AG09319 (cell line): ENCODE measurements around the gene RBKS.
"Not testable (repeated sequence)": the region's sequence is repeated elsewhere in the genome, so short reads cannot be mapped to it uniquely, and the experiment has no call there.

Source experiments
- DNase-seq: peaks from one replicate; pipeline ENCODE4 v3.0.0-alpha.2; 2010; ENCODE audit warnings: low read depth; ENCODE audit errors: extremely low read depth
- TF ChIP-seq, protein P1 (sequence below): IDR thresholded peaks from 2 replicates; pipeline ENCODE4 v1.5.1; 2011; ENCODE audit warnings: low read depth, mild to moderate bottlenecking, inconsistent platforms, low read length, moderate library complexity

RBKS gene

DNA sequence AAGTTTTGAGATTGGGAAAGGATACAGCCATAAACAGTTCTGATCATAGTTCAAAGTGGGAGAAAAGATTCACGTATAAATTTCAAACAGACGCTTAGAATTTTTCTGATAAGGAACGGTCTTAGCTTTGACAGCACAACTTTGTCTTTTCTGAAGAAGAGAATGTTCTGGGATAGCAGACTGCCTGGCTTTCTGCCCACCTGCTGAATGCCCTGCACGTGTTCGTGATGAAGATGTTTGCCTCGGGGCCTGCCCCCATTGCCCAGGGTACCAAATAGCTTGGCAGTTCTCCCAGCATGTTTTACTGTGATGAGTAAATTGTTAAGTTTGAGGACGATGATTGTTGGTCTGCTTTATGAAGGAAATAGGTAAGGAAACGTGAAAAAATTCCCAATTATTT, 114.1 kb downstream of the RBKS start:
- TF ChIP-seq, protein P1, sequence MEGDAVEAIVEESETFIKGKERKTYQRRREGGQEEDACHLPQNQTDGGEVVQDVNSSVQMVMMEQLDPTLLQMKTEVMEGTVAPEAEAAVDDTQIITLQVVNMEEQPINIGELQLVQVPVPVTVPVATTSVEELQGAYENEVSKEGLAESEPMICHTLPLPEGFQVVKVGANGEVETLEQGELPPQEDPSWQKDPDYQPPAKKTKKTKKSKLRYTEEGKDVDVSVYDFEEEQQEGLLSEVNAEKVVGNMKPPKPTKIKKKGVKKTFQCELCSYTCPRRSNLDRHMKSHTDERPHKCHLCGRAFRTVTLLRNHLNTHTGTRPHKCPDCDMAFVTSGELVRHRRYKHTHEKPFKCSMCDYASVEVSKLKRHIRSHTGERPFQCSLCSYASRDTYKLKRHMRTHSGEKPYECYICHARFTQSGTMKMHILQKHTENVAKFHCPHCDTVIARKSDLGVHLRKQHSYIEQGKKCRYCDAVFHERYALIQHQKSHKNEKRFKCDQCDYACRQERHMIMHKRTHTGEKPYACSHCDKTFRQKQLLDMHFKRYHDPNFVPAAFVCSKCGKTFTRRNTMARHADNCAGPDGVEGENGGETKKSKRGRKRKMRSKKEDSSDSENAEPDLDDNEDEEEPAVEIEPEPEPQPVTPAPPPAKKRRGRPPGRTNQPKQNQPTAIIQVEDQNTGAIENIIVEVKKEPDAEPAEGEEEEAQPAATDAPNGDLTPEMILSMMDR, result no peak
- DNase-seq, result no peak

DNA sequence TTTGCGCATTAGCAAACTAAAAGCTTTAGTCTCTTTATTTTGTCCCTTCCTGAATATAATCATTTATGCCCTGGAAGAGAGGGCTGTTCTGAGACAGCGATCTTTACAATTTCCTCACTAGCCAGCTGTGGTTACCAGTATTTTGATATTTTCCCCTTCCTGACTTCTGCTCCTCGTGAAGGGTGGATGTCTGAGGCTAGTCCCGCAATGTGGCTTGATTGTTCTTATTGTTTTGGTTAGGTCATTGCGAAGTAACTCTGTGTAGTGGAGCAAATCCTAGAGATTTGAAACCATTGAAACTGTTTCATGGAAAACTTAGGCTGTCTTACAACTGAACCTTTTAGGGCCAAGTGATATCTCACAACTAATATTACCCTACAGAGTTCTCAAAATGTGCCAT, 116.2 kb downstream of the RBKS start:
- no peak for DNase-seq
- TF ChIP-seq, protein P1, result no peak

DNA sequence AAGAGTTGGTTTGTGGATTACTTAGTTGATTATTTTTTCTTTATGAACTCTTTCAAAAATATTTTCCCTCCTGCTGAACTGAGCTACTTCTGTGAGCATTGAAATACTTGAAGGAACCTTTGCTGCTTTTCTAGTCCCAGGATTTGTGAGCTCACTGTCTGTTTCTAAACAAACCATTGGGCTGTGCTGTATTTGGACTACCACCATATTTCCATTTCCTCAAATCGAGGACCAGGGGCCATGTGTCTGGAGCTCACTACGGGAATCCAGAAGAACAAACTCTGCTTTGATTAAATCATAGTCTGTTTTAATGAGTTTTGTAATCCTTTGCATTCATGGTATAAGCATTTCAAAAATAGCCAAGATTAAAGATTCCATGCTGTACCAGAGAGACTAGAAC, 117.4 kb downstream of the RBKS start:
- no peak for DNase-seq
- TF ChIP-seq, protein P1, result no peak

DNA sequence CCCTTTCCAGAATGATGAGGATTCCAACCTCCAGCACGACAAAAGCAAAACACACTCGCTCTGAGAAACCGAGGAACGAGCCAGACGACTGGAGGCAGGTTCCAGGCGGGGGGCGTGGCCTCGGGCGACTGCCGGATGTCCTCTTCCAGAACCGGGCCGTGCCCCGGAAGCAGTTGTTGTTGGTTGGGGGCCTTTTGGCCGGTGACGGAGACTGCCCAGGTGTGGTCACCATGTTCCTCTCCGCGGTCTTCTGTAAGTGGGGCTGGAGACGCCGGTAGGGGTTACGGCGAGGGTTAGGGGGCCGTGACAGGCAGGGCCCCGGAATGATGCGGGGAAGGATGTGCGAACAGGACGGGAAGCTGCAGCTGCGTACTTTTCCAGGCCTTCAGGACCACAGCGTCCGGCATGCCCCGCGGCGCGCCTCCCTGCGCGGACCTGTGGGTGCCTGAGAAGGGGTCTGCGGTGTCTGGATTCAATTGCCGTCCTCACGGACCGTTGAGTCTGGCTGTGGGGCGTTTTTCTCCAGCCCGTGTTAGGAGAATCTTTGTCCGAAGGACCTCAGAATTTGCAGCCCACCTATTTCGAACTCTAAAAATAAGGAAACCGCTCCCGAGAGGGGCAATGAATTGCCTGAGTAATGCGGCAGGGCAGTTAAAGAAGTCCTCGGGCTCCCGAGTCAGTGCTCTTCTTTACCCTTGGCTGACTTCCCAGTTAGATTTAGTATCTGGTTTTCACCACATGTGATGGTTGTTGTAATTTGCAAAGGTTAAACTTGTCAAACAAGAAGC, 118.4 kb downstream of the RBKS start, which contains the start of gene MRPL33:
Gene MRPL33, plus strand, starts transcription at position 172 of the 788 bp plus-strand sequence. Its CDS starts 59 bp downstream, at position 231.
- TF ChIP-seq, protein P1, result no peak
- peak; percentile 65 for DNase-seq

DNA sequence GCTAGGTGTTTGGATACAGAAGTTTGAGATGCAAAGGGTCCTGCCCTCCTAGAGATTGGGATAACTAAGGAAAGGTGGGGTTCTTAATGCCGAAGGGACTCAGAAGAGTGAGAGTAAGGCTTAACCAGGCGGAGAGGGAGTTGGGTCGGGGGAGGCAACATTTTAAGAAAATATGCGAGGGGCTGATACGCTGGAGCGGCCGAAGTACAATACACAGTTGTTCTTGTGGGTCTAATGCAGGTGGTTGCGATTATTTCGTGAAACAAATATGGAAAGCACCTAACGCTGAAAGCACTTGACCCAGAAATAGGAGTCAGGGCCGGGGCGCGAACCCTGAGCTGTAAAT, 119.0 kb downstream of the RBKS start:
- no peak for DNase-seq

DNA sequence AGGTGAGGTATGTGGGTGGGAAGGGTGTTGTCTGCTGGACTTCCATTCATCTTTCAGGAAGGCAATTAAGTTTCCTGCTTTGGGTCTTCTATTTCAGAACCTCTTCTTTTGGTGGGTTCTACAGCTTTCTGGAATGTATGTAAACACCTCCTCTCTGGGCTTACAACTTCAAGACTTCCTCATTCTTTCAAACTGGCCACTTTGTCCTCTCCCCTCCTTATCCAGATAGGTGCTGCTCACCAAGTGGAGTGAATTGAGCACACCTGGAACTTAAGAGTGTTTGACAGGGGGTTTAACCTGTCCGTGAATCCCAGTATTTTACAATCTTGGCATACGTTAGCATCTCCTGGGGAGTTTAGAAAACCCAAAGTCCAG, 123.9 kb downstream of the RBKS start:
- TF ChIP-seq, protein P1, result no peak

More for the DNA sequence above, 119.0 kb downstream of the RBKS start:
- TF ChIP-seq, protein P1, result no peak

DNA sequence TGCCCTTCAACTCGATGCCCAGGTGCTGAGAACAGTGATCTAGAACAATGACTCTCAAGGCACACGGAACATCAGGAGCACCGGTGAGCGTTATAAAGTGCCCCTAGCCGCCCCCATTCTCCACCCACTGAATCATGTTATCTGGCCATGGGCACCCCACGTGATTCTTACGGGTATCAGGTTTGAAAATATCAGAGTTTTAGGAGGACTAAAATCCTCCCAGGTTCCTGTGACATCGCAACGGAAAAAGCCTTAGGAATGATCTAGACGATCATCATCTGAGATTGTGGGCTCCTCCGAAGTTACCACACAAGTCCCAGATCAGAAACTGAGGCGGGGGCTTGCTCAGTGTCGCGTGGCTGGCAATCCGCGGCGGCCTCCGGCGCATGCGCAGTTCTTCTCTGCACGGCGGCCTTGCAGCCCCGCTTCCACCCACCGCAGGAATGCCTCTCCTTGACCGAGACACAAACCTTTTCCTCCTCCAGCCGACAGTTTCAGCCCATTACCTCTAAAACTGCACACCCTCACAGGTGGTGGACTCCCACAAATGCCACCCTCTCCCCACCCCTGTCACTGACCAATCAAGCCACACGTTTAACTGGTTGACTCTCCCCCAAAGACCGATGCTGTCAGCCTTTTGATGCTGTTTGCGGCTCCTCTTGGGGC, 124.4 kb downstream of the RBKS start:
- TF ChIP-seq, protein P1, result no peak
- DNase-seq, result no peak

More for the DNA sequence above, 123.9 kb downstream of the RBKS start:
- DNase-seq, result no peak

DNA sequence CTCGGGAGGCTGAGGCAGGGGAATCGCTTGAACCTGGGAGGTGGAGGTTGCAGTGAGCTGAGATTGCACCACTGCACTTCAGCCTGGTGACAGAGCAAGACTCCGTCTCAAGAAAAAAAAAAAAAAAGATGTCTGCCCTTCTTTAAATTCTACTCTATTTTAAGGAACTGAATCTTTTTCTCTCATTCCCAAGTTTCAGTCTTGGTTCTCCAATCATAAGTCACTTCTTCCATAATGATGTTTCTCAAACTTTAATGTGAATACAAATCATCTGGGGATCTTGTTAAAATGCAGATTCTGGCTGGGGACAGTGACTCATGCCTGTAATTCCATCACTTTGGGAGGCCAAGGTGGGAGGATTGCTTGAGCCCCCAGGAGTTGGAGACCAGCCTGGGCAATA, 125.7 kb downstream of the RBKS start:
- DNase-seq, result not testable (repeated sequence)
